Mesodermal cell (in vitro differentiated cells): ENCODE measurements around the gene ADORA2B.

Experiments
- H3K27ac ChIP-seq: 2 replicates; pipeline ENCODE4 v1.7.0; 2013; ENCODE audit warnings: mild to moderate bottlenecking, low read depth, low read length, moderate library complexity; ENCODE audit not compliant: severe bottlenecking
- H3K36me3 ChIP-seq: 2 replicates; pipeline ENCODE4 v1.7.1; 2013; ENCODE audit warnings: mild to moderate bottlenecking, low read length, moderate library complexity; ENCODE audit not compliant: control insufficient read depth, insufficient read depth
- H3K4me1 ChIP-seq: one replicate; pipeline ENCODE4 v1.7.1; 2013; ENCODE audit warnings: mild to moderate bottlenecking, low read length; ENCODE audit not compliant: insufficient read depth, control insufficient read depth, poor library complexity, severe bottlenecking
- H3K4me3 ChIP-seq: 2 replicates; pipeline ENCODE4 v1.7.0; 2013; ENCODE audit warnings: low read length, control low read depth, mild to moderate bottlenecking; ENCODE audit not compliant: insufficient read depth, poor library complexity, severe bottlenecking; ENCODE audit errors: extremely low read depth
- H3K9me3 ChIP-seq: 2 replicates; pipeline ENCODE4 v1.7.1; 2013; ENCODE audit warnings: mild to moderate bottlenecking, low read length, moderate library complexity; ENCODE audit not compliant: control insufficient read depth
- WGBS, 2 experiments: methylation state at CpG; one replicate each; pipeline ENCODE4 v1.1.5; 2013; ENCODE audit warnings: missing lambda C conversion rate in 2 of 2; ENCODE audit not compliant: insufficient coverage in 2 of 2; 5-methylcytosine and 5-hydroxymethylcytosine counted together

Gene ADORA2B

DNA sequence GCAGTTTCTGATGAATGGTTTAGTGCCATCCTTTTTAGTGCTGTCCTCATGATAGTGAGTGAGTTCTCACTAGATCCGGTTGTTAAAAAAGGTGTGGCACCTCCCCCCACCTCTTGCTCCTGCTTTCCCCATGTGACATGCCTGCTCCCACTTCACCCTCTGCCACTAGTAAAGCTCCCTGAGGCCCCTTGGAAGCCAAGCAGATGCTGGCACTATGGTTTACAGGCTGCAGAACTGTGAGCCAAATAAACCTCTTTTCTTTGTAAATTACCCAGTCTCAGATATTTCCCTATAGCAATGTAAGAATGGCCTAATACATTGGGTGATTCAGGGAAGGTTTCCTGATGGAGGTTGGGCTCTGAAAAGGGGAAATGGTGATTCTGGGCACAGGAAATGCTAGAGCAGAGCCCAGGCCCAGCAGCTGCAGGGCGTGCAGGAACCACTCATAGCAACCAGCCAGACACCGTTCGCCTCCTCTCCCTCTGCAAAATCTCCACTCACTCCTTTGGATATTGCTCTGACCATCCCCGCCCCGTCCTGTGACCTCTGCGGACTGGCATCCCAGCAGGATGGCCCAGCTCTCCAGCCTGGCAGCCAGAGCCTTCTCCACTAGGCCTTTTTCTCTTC, 2.6 kb upstream of the ADORA2B start:
- Histone ChIP-seq H3K27ac (no peak overlapping the region), H3K4me3 (no peak overlapping the region), H3K4me1 (no peaks in the 10 kb centered on the region), H3K9me3 (no peaks in the 10 kb centered on the region), H3K36me3 (no peaks in the 10 kb centered on the region)
- WGBS, 2 experiments, result 81 to 96% methylated on average over 4 to 7 of the region's 7 CpGs

DNA sequence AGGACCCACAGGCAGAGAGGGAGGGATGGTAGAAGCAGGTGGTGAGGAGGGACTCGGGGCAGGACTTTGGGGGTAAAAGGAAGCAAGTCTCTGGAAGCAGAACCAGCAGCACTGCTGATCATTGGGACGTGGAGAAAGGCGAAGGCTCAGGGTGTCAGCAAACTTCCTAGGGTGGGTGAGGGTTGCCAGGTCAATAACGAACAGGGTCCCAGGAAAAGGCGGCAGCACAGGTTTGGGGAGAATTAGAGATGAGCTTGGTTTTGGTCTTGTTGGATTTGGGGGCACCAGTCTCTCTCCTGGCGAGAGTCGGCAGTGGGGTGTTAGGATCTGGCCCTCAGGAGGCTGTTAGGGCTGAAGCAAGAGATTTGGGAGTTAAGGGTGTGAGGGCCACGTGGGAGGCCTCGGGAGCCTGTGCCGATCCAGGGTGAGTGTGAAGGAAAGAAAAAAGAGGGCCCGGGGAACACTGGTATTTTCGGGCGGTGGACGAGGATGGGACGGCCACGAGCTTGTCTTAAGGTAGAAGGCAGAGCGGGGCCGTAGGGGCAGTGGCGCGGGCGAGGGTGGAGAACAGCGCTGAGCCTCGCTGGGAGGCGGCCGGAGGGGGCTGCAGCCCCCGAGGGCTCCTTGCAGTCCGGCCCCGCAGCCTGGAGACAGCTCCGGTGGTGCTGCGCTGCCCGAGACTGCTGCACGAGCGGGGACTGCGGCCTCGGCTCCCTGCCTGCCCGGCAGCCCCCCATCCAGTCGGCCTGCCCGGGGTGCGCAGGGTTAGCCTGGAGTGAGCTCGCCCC, 765 bp upstream of the ADORA2B start:
- no peaks in the 10 kb centered on the region for H3K9me3 ChIP-seq
- whole genome bisulfite sequencing, 2 experiments, result 17 to 26% methylated on average over 30 to 40 of the region's 40 CpGs
- H3K36me3 ChIP-seq, result no peaks in the 10 kb centered on the region
- H3K4me1 ChIP-seq, result no peaks in the 10 kb centered on the region
- no peak overlapping the region for H3K27ac ChIP-seq
- peak overlapping the region; percentile 50 for H3K4me3 ChIP-seq

DNA sequence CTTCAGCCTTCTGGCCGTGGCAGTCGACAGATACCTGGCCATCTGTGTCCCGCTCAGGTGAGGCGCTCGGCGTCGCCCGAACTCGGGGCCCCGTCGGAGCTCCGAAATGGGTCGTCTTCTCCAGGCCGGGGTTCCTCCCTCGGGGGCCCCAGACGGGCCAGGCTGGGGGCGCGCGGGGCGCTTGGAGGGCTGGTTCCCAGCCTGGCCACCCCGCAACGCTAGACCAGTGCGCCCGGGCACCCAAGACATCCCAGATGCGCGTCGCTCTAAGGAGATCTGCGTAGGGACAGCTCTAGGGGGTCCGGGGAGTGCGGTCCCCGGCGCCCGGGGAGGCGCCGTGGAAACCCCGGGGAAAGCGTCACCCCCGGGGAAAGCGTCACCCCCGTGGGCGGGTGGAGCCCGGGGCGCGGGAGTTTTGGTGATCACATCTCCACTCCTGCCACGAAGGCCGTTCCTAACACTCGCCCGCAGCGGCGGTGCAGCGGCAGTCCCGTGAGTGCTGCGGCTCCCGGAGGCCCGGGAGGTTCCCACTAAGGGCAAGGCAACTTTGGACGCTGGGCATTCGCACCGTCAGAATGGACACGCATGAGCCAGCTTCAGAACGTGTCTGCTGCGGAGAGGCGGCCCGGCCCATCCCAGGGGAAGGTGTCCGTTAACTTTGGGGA, 729 bp downstream of the ADORA2B start:
- H3K4me3 ChIP-seq, result peak overlapping the region; percentile 50
- WGBS, 2 experiments, result 7 to 10% methylated on average over 59 of the region's 64 CpGs
- no peaks in the 10 kb centered on the region for H3K4me1 ChIP-seq
- no peaks in the 10 kb centered on the region for H3K36me3 ChIP-seq
- no peaks in the 10 kb centered on the region for H3K9me3 ChIP-seq
- H3K27ac ChIP-seq, result no peak overlapping the region

DNA sequence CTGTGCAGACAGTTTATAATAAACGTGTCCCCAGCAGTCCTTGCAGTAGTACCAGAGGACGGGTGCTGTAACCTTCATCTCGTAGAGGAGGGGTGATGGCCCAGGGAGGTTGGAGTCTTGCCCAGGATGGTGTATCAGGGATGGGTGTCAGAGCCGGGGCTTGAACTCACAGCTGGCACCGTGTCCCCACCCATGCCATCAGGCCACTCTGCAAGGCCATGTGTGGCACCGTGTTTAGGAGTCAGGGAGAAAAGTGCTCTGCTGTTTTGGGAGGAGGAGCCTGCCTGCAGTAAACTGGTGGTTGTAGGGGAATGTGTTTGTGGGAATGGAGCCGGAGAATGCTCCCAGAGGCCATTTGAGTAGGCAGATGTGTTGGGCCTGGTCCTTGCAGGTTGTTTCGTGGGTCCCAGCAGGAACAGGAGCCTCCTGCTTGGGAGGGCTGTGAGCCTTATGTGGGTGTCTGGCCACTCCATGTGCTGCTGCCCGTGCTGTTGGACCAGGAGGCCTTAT, 1.7 kb downstream of the ADORA2B start:
- 90 to 97% methylated on average over 8 of the region's 9 CpGs for WGBS, 2 experiments
- no peak overlapping the region for H3K27ac ChIP-seq

DNA sequence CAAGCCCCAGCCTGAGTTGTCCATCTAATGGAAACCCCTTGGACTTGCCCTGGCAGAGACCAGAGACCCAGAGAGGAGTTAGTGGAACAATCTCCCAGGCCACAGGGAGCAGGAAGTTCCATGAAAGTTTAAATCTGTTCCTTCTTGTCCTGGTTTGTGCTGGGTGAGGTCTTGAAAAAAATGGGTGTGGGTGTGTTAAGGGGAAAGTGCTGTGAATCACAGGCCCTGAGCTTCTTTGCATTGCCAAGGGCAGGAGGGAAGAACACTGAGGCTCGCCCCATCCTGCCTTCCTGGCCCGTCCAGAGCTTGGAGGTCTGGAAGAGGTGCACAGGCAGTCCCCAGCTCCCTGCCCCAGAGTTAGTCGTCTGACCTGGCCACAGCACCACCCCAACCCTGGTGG, 2.3 kb downstream of the ADORA2B start:
- no peaks in the 10 kb centered on the region for H3K36me3 ChIP-seq
- no peaks in the 10 kb centered on the region for H3K4me1 ChIP-seq
- no peaks in the 10 kb centered on the region for H3K9me3 ChIP-seq
- WGBS, 2 experiments, result 93 to 100% methylated on average over 1 to 2 of the region's 3 CpGs
- H3K4me3 ChIP-seq, result no peak overlapping the region
- no peak overlapping the region for H3K27ac ChIP-seq

More for the DNA sequence above, 1.7 kb downstream of the ADORA2B start:
- H3K4me1 ChIP-seq, result no peaks in the 10 kb centered on the region
- H3K4me3 ChIP-seq, result no peak overlapping the region
- no peaks in the 10 kb centered on the region for H3K9me3 ChIP-seq
- H3K36me3 ChIP-seq, result no peaks in the 10 kb centered on the region

DNA sequence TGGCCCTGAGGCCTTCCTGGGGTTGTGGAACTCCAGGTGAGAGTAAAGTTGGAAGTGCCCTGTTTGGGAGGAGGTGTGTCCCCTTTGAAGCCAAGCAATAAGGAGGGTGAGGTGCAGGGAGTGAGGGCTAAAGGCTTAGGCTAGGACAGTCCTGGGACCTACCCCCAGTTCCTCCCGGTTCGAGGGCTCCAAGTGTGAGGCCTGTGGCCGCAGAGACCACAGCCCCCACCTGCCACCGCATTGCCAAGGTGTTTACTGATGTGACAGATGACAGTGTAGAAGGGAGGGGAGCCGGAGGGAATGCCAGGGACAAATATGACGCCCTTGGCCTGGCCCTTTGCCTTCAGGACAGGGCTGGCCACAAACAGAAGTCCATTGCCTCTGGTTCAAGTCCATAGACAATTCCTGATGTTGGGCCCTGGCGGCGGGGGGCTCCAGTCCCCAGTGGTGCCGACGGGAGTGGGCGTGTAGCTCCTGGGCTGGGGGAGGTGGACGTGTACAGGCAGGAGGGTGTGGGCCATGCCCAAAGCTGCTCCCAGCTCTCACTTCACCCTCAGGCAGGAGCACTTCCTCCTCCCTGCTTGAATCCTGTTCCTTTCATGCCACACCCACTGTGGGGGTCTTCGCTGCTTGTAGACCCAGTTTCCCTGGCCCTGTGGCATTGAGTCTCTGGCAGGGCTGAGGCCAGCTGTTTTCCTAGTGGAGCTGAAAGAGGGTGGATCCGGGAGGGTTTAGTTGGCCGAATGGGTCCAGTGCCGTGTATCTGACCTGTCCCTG, 3.2 kb downstream of the ADORA2B start:
- Histone ChIP-seq H3K27ac (no peak overlapping the region), H3K36me3 (no peaks in the 10 kb centered on the region), H3K4me1 (no peaks in the 10 kb centered on the region), H3K4me3 (no peak overlapping the region), H3K9me3 (no peaks in the 10 kb centered on the region)
- WGBS, 2 experiments, result 92 to 100% methylated on average over 2 to 7 of the region's 16 CpGs

DNA sequence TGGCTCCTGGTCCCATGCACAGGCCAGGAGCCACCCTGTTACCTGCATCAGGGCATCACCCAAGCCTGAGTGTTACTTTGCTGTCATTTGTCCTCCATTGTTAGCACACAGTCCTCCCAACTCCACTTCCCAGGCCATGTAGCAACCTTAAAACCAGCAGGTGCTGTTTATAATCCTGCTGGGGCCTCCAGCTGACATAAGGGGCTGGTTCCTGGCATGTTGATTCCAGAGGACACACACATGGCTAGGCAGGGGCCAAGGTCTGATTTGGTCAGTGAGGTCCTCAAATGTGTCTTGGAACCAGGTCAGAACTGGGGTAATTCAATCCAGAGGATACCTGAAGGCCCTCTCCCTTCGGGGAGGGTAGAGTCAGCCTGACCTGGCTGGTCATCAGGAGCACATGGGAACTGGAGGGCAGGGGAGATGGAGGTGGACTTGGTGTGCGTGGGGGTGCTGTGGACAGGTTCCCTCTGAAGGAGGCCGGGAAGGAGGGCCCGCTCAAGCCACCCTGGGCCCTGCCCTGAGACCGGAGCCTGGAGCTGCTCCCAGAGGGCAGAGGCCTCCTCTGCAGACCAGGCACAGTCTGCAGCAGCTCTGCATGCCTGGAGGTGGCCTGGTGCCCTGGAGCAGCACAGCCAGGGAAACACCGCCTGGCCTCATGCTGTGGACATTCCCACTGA, 6.6 kb downstream of the ADORA2B start:
- H3K9me3 ChIP-seq, result no peaks in the 10 kb centered on the region
- H3K4me3 ChIP-seq, result no peak overlapping the region
- peaks cover 6% of the 10 kb centered on the region for H3K4me1 ChIP-seq
- H3K36me3 ChIP-seq, result no peaks in the 10 kb centered on the region
- no peak overlapping the region for H3K27ac ChIP-seq
- 96 to 98% methylated on average over 5 to 6 of the region's 6 CpGs for WGBS, 2 experiments

DNA sequence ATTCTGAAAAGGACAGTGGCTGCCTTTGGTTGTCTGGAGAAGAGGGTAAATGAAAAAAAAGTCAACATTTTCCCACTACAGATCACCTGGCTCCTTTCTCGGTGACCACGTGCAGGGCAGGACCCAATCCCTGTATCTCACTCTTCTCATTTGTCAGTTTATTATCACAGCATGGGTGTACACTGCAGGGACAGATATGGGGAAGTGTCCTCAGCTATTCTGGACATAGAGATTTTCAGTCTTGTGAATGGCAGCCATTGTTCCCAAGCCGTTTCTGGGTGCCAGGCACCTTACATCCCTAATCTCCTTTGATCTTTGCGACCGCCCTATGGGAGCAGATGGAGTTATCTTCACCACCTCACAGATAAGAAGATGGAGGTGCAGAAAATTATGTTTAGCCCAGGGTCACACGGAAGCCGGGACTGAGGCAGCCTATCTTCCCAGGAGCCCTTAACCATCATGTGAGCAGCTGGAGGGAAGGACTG, 7.2 kb downstream of the ADORA2B start:
- Histone ChIP-seq H3K36me3 (no peaks in the 10 kb centered on the region), H3K4me1 (peaks cover 8% of the 10 kb centered on the region), H3K27ac (no peak overlapping the region), H3K4me3 (no peak overlapping the region), H3K9me3 (no peaks in the 10 kb centered on the region)
- 85 to 94% methylated on average over 5 to 6 of the region's 7 CpGs for WGBS, 2 experiments

DNA sequence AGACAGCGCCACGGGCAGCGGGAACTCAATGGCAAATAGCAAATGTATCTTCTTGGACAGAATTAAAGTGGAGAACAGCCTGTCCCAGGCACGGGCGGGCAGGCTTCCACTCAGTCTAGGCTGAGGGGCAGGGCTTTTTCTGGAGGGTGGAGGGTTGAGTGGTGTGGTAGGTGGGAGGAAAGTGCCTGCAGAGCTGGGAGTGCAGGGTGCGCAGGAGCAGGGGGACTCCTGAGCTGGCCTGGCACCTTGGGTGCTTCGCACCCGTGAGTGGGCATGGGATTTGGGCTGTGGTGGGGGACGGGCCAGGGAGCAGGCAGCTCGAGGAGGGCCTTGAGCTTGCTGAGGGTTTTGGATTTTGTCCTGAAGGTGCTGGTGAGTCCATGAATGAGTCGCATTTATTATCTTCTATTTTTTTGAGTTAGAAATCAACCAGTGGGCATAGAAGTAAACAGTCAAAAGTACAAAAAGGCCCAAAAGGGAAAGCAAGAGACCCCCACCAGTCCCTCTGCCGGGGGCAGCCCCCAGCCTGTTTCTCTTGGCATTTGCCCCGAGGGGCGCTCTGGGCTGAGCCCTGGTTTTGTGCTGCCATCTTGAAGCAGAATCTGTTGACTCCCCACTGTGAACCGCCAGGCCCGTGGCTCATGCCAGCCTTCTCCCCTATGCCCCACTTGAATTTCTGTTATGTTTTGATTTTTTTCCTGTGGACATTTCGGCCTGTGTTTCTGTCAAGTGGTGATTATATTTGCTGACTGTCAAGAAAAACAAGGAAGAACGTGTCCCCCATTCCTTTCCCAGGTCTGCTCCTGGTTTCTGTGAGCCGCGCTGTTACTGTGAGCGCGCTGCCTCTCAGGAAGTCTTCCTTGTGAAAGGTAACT, 8.2 kb downstream of the ADORA2B start:
- Histone ChIP-seq H3K4me3 (no peak overlapping the region), H3K9me3 (no peaks in the 10 kb centered on the region), H3K27ac (no peak overlapping the region), H3K36me3 (no peaks in the 10 kb centered on the region), H3K4me1 (peaks cover 8% of the 10 kb centered on the region)
- WGBS, 2 experiments, result 74 to 82% methylated on average over 19 of the region's 22 CpGs
